GM18868 (cell line): Measurements from ENCODE around the gene DLG1.

Experiments used
- ATAC-seq: cut with Tn5 transposase; IDR thresholded peaks from one replicate; pipeline ENCODE4 v1.9.1; 2021; ENCODE audit warnings: mild to moderate bottlenecking, moderate library complexity; ENCODE audit not compliant: unreplicated experiment

Gene DLG1

DNA sequence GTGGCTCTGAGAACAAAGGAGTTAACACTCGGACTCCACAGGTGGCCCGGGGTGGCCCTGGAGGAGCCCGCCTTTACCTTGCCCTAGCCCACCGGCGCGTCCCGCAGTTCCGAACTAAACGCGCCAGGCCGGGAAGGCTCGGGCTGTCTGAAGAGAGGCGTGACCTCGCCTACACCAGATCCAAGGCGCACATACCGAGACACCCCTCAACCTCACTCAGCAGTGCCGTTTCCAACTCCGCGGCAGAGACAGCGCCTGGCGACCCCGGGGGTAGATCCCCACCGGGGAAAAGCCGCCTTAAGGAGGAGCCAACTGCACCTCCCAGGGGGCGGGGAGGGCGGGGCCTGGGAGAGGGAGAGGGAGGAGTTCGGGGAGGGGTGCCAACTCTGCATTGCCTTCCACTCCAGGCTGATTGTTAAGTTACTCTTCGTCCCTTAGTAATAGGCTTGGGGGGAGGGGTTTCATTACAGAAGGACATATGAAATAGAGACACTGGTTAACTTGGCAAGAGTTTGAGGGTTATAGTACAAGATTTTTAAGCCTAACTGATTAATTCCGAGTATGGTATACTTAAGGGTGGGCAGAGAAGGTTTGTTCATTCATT is at the start of gene DLG1:
TSS of gene DLG1 (minus strand) at position 272 of the 604 bp plus-strand sequence. CDS start 1,408 bp downstream, outside the sequence.
- peak; percentile 70 for ATAC-seq

DNA sequence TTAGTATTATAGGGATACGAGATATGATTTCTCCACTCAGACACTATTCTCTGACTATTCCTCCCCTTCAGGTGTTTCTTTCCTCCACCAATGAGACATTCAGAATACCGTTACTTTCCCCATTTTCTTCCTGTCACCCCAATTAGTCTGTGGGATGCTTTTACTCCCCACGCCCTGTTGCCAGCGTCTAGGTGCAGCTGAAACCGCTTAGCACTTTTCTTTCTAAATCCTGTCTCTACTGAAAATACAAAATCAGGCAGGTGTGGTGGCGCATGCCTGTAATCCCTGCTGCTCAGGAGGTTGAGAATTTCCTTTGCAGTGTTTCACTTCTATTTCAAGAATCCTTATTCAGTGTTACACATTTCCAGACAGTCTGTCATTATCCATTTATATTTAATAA is 49.6 kb upstream of the DLG1 start:
- ATAC-seq, result no peak

GRCh38 chr3:197345390-197345789 is 47.0 kb upstream of the DLG1 start:
- no peak for ATAC-seq

DNA sequence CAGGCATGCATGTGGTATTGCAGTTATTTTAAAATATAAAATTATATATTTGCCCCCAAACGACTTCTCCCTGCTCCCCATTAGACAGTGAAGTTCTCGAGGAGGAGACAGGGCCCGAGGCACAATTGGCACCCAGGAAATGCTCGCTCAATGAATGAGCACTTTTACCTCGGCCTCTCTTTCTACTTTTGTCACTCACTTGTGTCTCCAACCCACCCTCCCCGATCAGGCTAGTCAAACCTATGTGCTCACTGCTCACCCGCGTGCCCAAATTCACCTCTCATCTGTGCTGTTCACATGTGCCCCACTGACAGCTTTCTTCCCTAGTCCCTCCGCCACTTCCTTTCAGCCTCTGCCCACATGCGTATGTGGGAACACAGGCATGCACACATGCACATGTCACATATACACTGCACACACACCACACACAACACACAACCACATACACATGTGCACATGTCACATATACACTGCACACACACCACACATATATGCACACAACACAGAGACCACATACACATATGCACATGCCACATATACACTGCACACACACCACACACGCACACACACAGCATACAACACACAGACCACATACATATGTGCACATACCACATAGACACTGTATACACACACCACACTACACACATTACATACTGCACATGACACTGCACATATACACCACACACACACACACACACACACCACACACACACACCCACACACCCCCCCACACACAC is 46.3 kb upstream of the DLG1 start:
- ATAC-seq, result no peak

GRCh38 chr3:197343656-197344408 is 45.4 kb upstream of the DLG1 start:
- ATAC-seq, result no peak

DNA sequence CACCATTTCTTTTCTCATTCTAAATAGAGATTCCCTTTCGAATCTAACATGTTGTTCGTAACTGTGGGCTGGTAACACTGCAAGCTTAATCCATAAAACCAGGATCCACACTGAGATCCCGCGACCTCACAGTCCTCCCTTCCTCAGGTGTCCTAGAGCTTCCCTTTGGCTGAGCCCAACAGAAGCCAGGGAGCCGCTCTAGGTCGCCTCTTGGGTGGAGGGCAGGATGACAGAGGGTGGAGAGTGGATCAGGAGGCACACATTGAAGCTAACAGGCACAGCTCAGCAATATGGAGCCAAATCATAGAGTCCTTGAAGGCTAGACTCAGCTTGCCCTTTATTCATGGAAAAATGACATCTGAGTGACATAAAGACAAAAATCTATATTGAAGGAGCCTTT is 44.7 kb upstream of the DLG1 start:
- no peak for ATAC-seq

GRCh38 chr3:197340521-197340871 is 42.1 kb upstream of the DLG1 start:
- no peak for ATAC-seq

DNA sequence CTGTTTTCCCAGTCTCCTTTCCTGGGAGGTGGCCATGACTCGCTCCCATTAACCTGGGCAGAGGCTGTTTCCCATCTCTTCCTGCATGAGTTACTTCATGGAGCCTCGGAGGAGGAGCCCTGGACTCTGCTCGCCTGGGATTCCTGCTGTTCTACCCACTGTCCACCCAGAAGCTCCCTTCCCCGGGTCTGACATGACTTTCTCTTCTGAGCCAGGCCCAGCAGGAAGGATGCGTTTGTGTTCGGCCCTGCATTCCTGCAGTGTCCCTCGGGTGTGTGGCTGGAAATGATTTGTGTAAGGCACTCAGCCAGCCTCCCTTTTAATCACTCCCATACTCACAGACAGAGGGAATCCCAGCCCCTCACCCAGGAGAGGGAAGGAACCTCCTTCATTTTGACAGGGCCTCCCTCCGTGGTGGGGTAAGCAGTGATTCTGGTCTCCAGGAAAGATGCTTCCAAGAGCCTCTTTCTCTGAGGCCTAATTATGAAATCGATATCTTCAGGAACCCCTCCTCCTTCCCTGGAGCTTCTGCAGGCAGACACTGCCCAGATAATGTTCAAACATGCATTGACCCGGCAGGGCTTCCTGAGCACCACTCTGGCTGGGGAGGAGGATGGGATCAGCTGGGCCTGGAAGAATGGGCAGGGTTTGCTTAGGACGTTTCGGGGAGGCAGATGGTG is 41.6 kb upstream of the DLG1 start:
- ATAC-seq, result no peak

DNA sequence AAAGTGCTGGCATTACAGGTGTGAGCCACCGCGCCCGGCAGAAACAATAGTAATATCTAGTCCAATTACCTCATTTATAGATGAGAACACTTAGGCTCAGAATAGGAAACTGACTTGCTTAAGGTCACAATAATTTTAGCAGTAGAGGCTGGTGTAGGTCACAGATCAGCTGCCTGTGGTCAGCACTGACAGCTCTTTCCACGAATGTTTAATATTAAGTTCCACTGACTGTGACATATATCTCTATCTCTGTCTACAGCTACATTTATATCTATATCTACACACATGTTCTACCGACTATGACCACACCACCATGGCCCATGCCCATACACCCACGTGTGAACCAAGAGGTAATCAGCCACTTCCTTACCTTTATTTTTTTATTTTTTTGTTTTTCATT is 40.2 kb upstream of the DLG1 start:
- no peak for ATAC-seq

DNA sequence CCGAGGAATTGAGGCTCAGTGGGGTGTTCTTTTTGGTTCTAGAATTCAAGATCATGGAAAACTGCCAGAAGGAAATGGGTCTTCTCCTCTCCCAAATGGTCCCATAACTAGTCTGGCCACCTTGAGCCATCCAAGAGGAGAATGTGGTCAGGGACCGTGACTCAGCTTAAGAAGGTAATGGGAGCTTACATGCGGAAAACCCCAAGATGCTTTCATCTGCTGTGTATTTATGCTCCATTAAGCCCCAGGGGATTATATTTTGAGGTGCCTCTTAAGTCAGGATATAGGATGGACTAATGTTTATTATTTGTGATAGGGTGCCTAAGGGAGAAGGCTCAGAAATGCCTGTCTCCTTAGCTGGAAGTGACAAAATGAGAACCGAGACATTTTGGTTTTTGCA is 39.2 kb upstream of the DLG1 start:
- ATAC-seq, result no peak

DNA sequence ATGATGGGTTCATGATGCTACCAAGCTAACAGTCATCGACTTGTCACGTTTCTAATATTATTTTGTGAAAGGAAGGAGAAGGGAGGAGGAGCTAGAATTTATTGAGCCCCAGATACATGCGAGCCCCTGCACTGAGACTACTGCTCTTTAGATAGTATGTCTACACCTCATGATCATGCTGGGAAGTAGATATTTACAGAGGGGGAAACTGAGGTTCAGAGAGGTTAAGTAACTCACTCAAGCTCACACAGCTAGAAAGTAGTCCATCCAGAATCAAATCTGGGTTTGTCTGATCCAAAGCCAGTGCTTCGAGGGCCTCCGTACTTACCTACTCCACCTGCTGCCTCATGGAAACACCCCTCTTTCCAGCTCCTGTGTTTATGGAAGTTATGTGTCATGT is 38.8 kb upstream of the DLG1 start:
- no peak for ATAC-seq

- no peak for ATAC-seq
Observed at GRCh38 chr3:197336348-197336747, 37.9 kb upstream of the DLG1 start.

- no peak for ATAC-seq
Observed at GRCh38 chr3:197335428-197336132, 37.2 kb upstream of the DLG1 start.

DNA sequence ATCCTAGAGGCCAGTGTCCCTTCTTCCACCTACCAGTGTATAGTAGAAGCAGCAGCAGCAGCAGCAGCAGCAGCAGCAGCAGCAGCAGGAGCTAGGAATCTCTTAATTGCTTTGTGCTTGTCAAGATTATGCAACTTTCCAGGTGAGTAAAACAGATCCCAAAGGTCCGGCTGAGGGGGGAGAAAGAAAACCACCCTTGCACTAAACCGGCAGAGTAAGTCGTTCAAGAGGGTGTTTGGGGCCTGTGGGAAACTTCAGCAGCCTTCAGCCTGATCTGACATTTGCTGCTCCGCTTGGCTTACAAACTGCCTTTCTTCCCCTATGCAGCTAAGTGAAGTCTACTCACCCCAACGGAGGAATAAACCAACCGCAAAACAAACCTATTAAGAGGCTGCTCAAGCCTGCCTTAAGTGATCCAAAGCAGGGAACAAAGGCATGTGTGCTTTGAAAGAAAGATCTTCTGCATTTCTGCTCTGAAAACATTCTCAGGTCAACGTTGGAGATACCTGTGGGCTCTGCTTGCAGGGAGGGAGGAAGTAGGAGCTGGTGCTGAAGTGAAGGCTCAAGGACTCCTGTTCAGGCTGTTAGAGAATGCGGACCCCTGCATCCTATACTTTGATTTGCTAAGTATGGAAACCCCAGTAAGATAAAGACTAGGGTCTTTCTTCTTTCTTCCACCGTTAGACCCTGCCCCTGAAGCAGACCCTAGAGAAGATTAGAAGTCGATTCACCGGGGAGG is 35.7 kb upstream of the DLG1 start:
- ATAC-seq, result no peak

DNA sequence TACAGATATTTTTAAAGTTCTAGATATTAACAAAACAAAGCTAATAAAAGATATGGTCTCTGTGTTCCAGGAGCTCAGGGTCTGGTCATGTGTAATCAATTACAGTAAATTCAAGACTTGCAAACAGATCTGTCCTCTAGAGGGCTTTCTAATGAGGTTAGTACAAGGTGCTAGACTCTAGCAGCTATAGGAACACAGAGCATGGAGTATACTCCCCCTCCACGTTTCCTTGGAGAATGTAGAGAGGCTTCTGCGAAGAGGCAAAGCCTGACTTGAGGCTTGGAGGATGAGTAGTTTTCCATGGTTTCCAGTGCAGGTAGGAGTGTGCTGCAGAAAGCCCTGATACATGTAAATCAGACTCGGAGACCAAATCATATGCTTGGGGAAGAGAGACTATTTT is 32.7 kb upstream of the DLG1 start:
- ATAC-seq, result no peak

- no peak for ATAC-seq
Observed at GRCh38 chr3:197329382-197329781, 31.0 kb upstream of the DLG1 start.

DNA sequence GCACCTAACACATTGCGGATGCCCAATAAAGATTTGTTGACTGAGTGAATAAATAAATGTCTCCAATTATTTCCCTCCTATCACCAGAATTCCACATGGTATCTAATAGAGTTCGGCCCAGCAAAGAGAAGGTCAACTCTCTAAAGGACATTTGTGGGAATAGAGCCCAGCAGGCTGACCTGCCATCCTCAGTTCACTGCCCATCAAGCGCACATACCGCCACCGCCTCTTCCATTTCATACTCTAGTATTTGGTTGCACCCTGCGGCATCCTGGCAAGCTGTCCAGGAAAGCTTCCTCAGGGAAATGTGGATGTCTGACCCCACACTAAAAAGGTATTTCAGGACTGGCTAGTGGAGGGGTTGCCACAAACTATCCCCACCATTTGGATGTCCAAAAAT is 29.8 kb upstream of the DLG1 start:
- ATAC-seq, result no peak

- ATAC-seq, result no peak
Observed at GRCh38 chr3:197327701-197328100, 29.3 kb upstream of the DLG1 start.

GRCh38 chr3:197325773-197326172 is 27.4 kb upstream of the DLG1 start:
- ATAC-seq, result no peak

DNA sequence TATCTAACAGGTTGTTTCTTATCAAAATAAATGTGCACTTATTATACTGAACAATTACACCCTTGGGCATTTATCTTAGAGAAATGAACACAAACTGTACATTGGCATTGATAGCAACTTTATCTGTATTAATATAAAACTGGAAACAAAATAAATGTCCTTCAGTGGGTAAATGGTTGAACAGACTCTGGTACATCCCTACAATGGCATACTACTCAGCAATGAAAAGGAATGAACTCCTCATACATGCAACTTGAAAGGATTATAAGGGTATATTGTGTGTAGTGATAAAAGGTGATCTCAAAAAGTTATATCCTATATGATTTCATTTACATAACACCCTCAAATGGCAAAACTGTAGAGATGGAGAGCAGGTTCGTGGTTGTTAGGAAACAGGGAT is 23.7 kb upstream of the DLG1 start:
- ATAC-seq, result no peak
